ENCODE measurements around the gene IRF1.
"Not testable (repeated sequence)": the region's sequence is repeated elsewhere in the genome, so short reads cannot be mapped to it uniquely, and the experiment has no call there.

DNA sequence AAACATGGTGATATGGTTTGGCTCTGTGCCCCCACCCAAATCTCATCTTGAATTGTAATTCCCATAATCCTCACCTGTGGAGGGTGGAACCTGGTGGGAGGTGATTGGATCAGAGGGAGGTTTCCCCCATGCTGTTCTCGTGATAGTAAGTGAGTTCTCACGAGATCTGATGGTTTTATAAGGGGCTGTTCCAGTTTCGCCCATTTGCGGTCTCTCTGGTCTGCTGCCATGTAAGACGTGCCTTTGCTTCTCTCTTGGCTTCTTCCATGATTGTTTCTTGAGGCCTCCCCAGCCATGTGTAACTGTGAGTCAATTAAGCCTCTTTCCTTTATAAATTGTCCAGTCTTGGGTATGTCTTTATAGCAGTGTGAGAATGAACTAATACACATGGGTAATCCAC, 34.3 kb upstream of the IRF1 start:
- TF ChIP-seq, protein P1, sequence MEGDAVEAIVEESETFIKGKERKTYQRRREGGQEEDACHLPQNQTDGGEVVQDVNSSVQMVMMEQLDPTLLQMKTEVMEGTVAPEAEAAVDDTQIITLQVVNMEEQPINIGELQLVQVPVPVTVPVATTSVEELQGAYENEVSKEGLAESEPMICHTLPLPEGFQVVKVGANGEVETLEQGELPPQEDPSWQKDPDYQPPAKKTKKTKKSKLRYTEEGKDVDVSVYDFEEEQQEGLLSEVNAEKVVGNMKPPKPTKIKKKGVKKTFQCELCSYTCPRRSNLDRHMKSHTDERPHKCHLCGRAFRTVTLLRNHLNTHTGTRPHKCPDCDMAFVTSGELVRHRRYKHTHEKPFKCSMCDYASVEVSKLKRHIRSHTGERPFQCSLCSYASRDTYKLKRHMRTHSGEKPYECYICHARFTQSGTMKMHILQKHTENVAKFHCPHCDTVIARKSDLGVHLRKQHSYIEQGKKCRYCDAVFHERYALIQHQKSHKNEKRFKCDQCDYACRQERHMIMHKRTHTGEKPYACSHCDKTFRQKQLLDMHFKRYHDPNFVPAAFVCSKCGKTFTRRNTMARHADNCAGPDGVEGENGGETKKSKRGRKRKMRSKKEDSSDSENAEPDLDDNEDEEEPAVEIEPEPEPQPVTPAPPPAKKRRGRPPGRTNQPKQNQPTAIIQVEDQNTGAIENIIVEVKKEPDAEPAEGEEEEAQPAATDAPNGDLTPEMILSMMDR (IDR thresholded peaks at IDR 0.05): not testable (repeated sequence)
- TF ChIP-seq POLR2A (IDR thresholded peaks at IDR 0.05): not testable (repeated sequence)

Data from thyroid gland (tissue), 4 donors.